ENCODE results near the gene IGSF21. TPM values are rescaled to one million over a fixed set of nuclear protein-coding genes. Genes with fewer than 3 reads are reported as not detected.

IGSF21 gene
- total RNA-seq, 1 experiment from 2014 or later = 5.2 TPM

GRCh38 chr1:18182398-18183160 is 75.0 kb downstream of the IGSF21 start:
- Histone ChIP-seq H2BK12ac (ENCODE audit: insufficient read length, low read depth, low read length) (no peak overlapping the region), H3K9me3 (ENCODE audit: control insufficient read depth, low read depth, low read length) (no peaks in the 10 kb centered on the region), H2AFZ (ENCODE audit: low read length) (no peak overlapping the region), H3K4ac (ENCODE audit: low read depth, low read length) (no peak overlapping the region), H2BK20ac (ENCODE audit: low read depth, low read length, poor library complexity, severe bottlenecking) (no peak overlapping the region), H3K4me1 (ENCODE audit: insufficient read depth, low read length) (peaks cover 11% of the 10 kb centered on the region; the same call in 1 of the 2 replicates), H3K18ac (ENCODE audit: insufficient read length, low read depth, low read length) (no peak overlapping the region), H4K20me1 (ENCODE audit: control insufficient read depth, insufficient read depth, insufficient read length) (no peaks in the 10 kb centered on the region), H3K23me2 (ENCODE audit: insufficient read length, low read depth, low read length, poor library complexity, severe bottlenecking) (no peaks in the 10 kb centered on the region), H3K79me2 (ENCODE audit: insufficient read depth, low read length) (no peaks in the 10 kb centered on the region), H4K8ac (replicated peaks; ENCODE audit: insufficient read length, low read depth, low read length) (no peak overlapping the region), H3K14ac (ENCODE audit: insufficient read depth, low read length) (peak overlapping the region; percentile 63; the same call in 1 of the 2 replicates), H2BK120ac (ENCODE audit: low read depth, low read length, poor library complexity, severe bottlenecking) (no peak overlapping the region), H3K56ac (ENCODE audit: insufficient read length, low read depth, low read length) (no peak overlapping the region), H3K27ac (ENCODE audit: insufficient read length, low read depth, low read length) (no peak overlapping the region), H3K23ac (ENCODE audit: insufficient read length, low read depth, low read length) (no peak overlapping the region), H4K91ac (ENCODE audit: insufficient read length, low read depth, low read length) (no peak overlapping the region), H2AK5ac (ENCODE audit: insufficient read length, low read length) (no peak overlapping the region), H2BK5ac (ENCODE audit: insufficient read length, low read length) (no peak overlapping the region), H4K5ac (ENCODE audit: insufficient read length, low read depth, low read length) (no peak overlapping the region), H3K79me1 (ENCODE audit: insufficient read depth, low read depth, low read length, poor library complexity, severe bottlenecking) (no peaks in the 10 kb centered on the region), H2BK15ac (ENCODE audit: low read depth, low read length) (no peak overlapping the region), H3K9ac (ENCODE audit: extremely low read depth, insufficient read length, low read length) (no peak overlapping the region), H3T11ph (ENCODE audit: low read length) (no peak overlapping the region), H3K4me2 (ENCODE audit: insufficient read depth, insufficient read length, low read length) (no peak overlapping the region), H3K27me3 (ENCODE audit: insufficient read depth, low read length) (no peaks in the 10 kb centered on the region)
- H3K36me3 Mint-ChIP-seq (ENCODE audit: insufficient read depth in 1 of 3, low read depth in 3 of 3) = no peaks in the 10 kb centered on the region
- peaks cover 6% of the 10 kb centered on the region; the same call in 1 of the 2 replicates for H3K27me3 Mint-ChIP-seq (ENCODE audit: low read depth)
- WGBS (ENCODE audit: extremely low coverage, insufficient read length, low lambda C conversion rate) = no CpG with 5 or more reads among the region's 13 CpGs
- peaks cover 13 to 22% of the 10 kb centered on the region in 2 experiments for H3K4me1 Mint-ChIP-seq
- no peak; the same call in 2 of the 3 replicates for TF ChIP-seq CTCF (conservative IDR thresholded peaks at IDR 0.05)
- H3K9me3 Mint-ChIP-seq = no peaks in the 10 kb centered on the region
- H3K27ac Mint-ChIP-seq = peak overlapping the region in 1 of 3 experiments; percentile 25; a peak in 2 of 7 replicates
- peak; percentile 49 for DNase-seq
- no peak overlapping the region for H3K4me3 Mint-ChIP-seq

Measured in H9 (cell line).